Right lobe of liver (tissue), 6 donors: ENCODE results near the gene SAMD4A. TPM values are rescaled to one million over a fixed set of nuclear protein-coding genes. Genes with fewer than 3 reads are reported as not detected.
"Not testable (repeated sequence)": the region's sequence is repeated elsewhere in the genome, so short reads cannot be mapped to it uniquely, and the experiment has no call there.

Source experiments
- ATAC-seq, 4 donors: fragments of 200-7000 bp; cut with Tn5 transposase; one replicate each; pipeline ENCODE4 v1.9.1; 2020; ENCODE audit warnings: mild to moderate bottlenecking in 4 of 4, moderate library complexity in 4 of 4
- DNase-seq, 3 donors: peaks; one replicate each; pipeline ENCODE4 v3.0.0-alpha.2; 2020
- H3K27ac ChIP-seq, 3 donors: fragments of 200-600 bp; one replicate each; pipeline ENCODE4 v1.8.0; 2022
- H3K27me3 ChIP-seq, 2 donors: fragments of 200-600 bp; one replicate each; pipeline ENCODE4 v1.8.0; 2022
- H3K36me3 ChIP-seq, 4 donors: fragments of 200-600 bp; sonication (generic) in 1 of 4; one replicate each; pipeline versions ENCODE4 v1.5.1 to v1.8.0; 2017 to 2022; ENCODE audit warnings: control low read depth in 1 of 4
- H3K4me1 ChIP-seq, 4 donors: fragments of 200-600 bp; sonication (generic) in 1 of 4; one replicate each; pipeline versions ENCODE4 v1.5.1 to v1.8.0; 2017 to 2022; ENCODE audit warnings: control low read depth in 1 of 4
- H3K4me3 ChIP-seq, 3 donors: fragments of 200-600 bp; one replicate each; pipeline ENCODE4 v1.8.0; 2022
- H3K9me3 ChIP-seq, 4 donors: fragments of 200-600 bp; sonication (generic) in 1 of 4; one replicate each; pipeline versions ENCODE4 v1.5.1 to v1.8.0; 2017 to 2022; ENCODE audit warnings: control low read depth in 1 of 4
- POLR2A ChIP-seq: fragments of 450-650 bp; IDR thresholded peaks from one replicate; pipeline ENCODE4 v1.6.1; 2017; ENCODE audit warnings: antibody characterized with exemption, mild to moderate bottlenecking
- WGBS: methylation state at CpG from one replicate; pipeline ENCODE4 v1.1.6; 2018; ENCODE audit warnings: low coverage, low lambda C conversion rate; ENCODE audit not compliant: insufficient coverage; ENCODE audit errors: missing lambda C conversion rate; 5-methylcytosine and 5-hydroxymethylcytosine counted together
- intact Hi-C, 2 donors: fragments of 100-400 bp; cut with DNase I; formaldehyde crosslinking; loops; one replicate each; pipeline versions ENCODE4 v1.11.2 to v1.14.1; 2022
- total RNA-seq, 6 experiments: library from RNA; depleted of rRNA in 2 of 6; stranded (reverse); fragments of >200 nt in 2 of 6; fragmentation: NEBNext Ultra II Directional in 3 of 6; extraction: Animal tissue kit (Norgen Biotek cat#: 25700) in 3 of 6; gene quantifications; one replicate each; pipeline versions ENCODE4 v1.1.0 to v1.2.4, GENCODE V29; 2016 to 2023
- TF ChIP-seq, protein P1 (sequence below), 4 donors: fragments of 200-600 bp in 3 of 4; fragments of 450-650 bp in 1 of 4; IDR thresholded peaks; one replicate each; pipeline versions ENCODE4 v1.5.1 to v1.8.0; 2016 to 2022; ENCODE audit warnings: antibody characterized with exemption in 4 of 4, mild to moderate bottlenecking in 2 of 4
- donor health status: DM: no; HTN: yes; CAD: no.
- donor health status: DM: no; HTN: no; CAD: no.
- donor health status: DM: no; HTN: no; CAD: no.
- donor health status: DM: no; HTN: yes; CAD: no.
- donor health status: DM: no; HTN: yes; CAD: no.

SAMD4A gene
- total RNA-seq, 6 experiments from 2014 or later: 16.7 to 31.9 (median 21.1) TPM

DNA sequence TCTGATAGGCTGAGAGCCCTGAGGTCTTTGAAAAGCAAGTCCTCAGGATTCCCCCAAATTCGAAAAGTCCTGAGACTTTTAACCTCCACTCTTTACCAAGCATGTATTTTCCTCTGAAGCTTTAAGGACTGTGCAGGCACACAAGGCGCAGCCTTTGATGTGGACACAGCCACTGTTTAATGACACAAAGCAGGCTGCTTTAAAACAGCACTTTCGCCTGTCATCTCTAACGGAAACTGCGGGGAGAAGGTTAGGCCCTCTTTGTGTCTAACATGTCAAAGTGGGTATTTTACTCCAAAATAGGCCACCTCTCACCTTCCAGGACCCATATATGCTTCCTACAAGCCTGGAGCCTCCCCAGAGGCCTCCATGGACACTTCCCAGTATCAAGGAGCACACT is 176.5 kb downstream of the SAMD4A start:
- Histone ChIP-seq H3K9me3 (no peaks in the 10 kb centered on the region), H3K4me3 (no peak overlapping the region), H3K36me3 (peaks cover 0 to 4% (median 0%) of the 10 kb centered on the region in 4 donors), H3K27ac (no peak overlapping the region), H3K4me1 (no peaks in the 10 kb centered on the region), H3K27me3 (no peaks in the 10 kb centered on the region)
- intact Hi-C loops: no loop called here
- DNase-seq: no peak
- 94% methylated on average over 2 of the region's 5 CpGs for WGBS
- TF ChIP-seq, protein P1, sequence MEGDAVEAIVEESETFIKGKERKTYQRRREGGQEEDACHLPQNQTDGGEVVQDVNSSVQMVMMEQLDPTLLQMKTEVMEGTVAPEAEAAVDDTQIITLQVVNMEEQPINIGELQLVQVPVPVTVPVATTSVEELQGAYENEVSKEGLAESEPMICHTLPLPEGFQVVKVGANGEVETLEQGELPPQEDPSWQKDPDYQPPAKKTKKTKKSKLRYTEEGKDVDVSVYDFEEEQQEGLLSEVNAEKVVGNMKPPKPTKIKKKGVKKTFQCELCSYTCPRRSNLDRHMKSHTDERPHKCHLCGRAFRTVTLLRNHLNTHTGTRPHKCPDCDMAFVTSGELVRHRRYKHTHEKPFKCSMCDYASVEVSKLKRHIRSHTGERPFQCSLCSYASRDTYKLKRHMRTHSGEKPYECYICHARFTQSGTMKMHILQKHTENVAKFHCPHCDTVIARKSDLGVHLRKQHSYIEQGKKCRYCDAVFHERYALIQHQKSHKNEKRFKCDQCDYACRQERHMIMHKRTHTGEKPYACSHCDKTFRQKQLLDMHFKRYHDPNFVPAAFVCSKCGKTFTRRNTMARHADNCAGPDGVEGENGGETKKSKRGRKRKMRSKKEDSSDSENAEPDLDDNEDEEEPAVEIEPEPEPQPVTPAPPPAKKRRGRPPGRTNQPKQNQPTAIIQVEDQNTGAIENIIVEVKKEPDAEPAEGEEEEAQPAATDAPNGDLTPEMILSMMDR (IDR thresholded peaks at IDR 0.05): no peak
- no peak for TF ChIP-seq POLR2A
- ATAC-seq: no peak

- ATAC-seq (peak in 2 of 4 donors; percentile 34 to 61), DNase-seq (no peak)
- TF ChIP-seq POLR2A: no peak
- TF ChIP-seq, protein P1 (IDR thresholded peaks at IDR 0.05): no peak
- Histone ChIP-seq H3K4me3 (no peak overlapping the region), H3K4me1 (no peaks in the 10 kb centered on the region), H3K9me3 (no peaks in the 10 kb centered on the region), H3K36me3 (peaks cover 0 to 4% (median 0%) of the 10 kb centered on the region in 4 donors), H3K27me3 (no peaks in the 10 kb centered on the region), H3K27ac (no peak overlapping the region)
- intact Hi-C loops: no loop called here
- 72% methylated on average over 3 of the region's 3 CpGs for whole genome bisulfite sequencing
These were observed 179.1 kb downstream of the SAMD4A start for GRCh38 chr14:54746019-54746418.

- 100% methylated on average over 1 of the region's 1 CpG for WGBS
- Histone ChIP-seq H3K9me3 (no peaks in the 10 kb centered on the region), H3K36me3 (peaks cover 0 to 18% (median 4%) of the 10 kb centered on the region in 4 donors), H3K4me3 (no peak overlapping the region), H3K27me3 (no peaks in the 10 kb centered on the region), H3K27ac (no peak overlapping the region), H3K4me1 (no peaks in the 10 kb centered on the region)
- DNase-seq (no peak), ATAC-seq (no peak)
- TF ChIP-seq, protein P1 (IDR thresholded peaks at IDR 0.05): no peak
- no peak for TF ChIP-seq POLR2A
- intact Hi-C loops: no loop called here
These were observed 180.7 kb downstream of the SAMD4A start for GRCh38 chr14:54747616-54748015.

DNA sequence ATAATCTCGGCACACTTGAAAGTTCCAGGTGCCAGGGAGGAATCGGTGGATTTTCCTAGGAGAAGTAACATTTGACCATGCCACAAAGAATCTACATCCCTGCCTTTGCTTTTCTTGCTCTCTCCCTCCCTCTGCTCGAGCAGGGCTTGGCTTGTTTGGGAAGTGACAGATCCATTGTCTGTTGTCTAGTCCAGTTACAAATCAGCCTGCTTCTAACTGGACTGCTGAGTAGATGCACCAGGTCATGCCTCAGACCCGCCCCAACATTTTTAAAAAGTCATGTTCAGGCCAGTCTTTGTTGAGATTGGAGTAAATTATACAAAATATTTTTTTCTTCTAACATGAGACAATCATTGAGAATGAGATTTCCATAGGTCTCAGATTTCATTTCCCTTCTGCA is 182.3 kb downstream of the SAMD4A start:
- DNase-seq (no peak), ATAC-seq (no peak)
- H3K36me3 ChIP-seq: peaks cover 0 to 25% (median 6%) of the 10 kb centered on the region in 4 donors
- 95% methylated on average over 3 of the region's 4 CpGs for WGBS
- no peaks in the 10 kb centered on the region for H3K27me3 ChIP-seq
- intact Hi-C loops: no loop called here
- no peaks in the 10 kb centered on the region for H3K4me1 ChIP-seq
- no peaks in the 10 kb centered on the region for H3K9me3 ChIP-seq
- H3K27ac ChIP-seq: no peak overlapping the region
- TF ChIP-seq POLR2A: no peak
- TF ChIP-seq, protein P1 (IDR thresholded peaks at IDR 0.05): no peak
- no peak overlapping the region for H3K4me3 ChIP-seq

DNA sequence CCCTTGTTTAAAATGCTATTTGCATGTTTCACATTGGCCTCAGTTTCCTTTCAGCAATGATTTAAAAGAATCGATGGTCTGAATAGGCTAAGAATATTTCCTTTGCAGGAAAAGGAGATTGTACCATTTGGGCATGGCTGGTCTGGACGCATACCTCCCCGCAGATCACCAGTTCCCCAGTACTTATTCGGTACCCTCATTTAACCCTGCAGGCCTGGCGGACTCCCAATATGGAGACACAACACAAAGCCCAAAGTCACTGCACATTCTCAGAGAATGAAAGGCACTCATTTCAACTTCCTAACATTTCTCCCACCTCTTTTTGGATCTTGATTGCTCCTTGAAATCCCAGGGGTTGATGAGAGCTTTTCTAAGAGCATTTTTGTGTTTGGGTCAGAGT is 182.8 kb downstream of the SAMD4A start:
- Histone ChIP-seq H3K27ac (no peak overlapping the region), H3K4me3 (no peak overlapping the region), H3K27me3 (no peaks in the 10 kb centered on the region), H3K4me1 (no peaks in the 10 kb centered on the region), H3K9me3 (no peaks in the 10 kb centered on the region), H3K36me3 (peaks cover 0 to 30% (median 6%) of the 10 kb centered on the region in 4 donors)
- WGBS: 89% methylated on average over 3 of the region's 5 CpGs
- intact Hi-C loops: no loop called here
- TF ChIP-seq, protein P1 (IDR thresholded peaks at IDR 0.05): no peak
- no peak for TF ChIP-seq POLR2A
- ATAC-seq (no peak), DNase-seq (no peak)

- 92% methylated on average over 9 of the region's 9 CpGs for WGBS
- H3K4me1 ChIP-seq, intact Hi-C loops, H3K9me3 ChIP-seq, DNase-seq, ATAC-seq, H3K4me3 ChIP-seq, H3K27ac ChIP-seq, H3K27me3 ChIP-seq: not testable (repeated sequence)
- peaks cover 0 to 39% (median 6%) of the 10 kb centered on the region in 4 donors for H3K36me3 ChIP-seq
These were observed 185.7 kb downstream of the SAMD4A start for GRCh38 chr14:54752611-54753010.

DNA sequence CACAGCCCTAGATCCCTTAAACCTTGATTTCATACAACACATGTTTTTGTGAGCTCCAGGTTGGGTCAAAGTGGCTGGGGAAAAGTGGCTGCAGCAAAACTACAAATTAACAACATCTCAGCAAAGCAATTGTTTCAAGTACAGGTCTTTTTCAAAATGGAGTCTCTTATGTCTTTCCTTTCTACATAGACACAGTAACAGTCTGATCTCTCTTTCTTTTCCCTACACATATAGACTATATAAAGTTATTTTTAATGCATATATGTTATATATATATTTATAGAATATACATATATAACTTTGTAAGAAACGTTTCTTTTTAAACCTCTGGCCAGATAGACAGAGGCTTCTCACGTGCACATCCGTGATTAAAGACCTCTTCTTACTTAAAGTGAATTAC is 186.5 kb downstream of the SAMD4A start:
- H3K4me1 ChIP-seq, H3K9me3 ChIP-seq, DNase-seq, H3K27me3 ChIP-seq, H3K4me3 ChIP-seq, intact Hi-C loops, H3K27ac ChIP-seq, ATAC-seq: not testable (repeated sequence)
- H3K36me3 ChIP-seq: peaks cover 0 to 44% (median 6%) of the 10 kb centered on the region in 4 donors
- WGBS: 86% methylated on average over 3 of the region's 3 CpGs
